Tibial nerve (tissue), 4 donors: Measurements from ENCODE around the gene TMEM132D.

Experiments
- EP300 ChIP-seq, 2 donors: sonication (generic); formaldehyde crosslinking; IDR thresholded peaks; one replicate each; pipeline ENCODE4 v1.6.1; 2017; ENCODE audit warnings: antibody characterized with exemption in 2 of 2, mild to moderate bottlenecking in 1 of 2
- POLR2A ChIP-seq, 2 donors: fragments of 450-650 bp; IDR thresholded peaks; one replicate each; pipeline ENCODE4 v1.6.1; 2017; ENCODE audit warnings: antibody characterized with exemption in 2 of 2, mild to moderate bottlenecking in 2 of 2, moderate library complexity in 2 of 2
- TF ChIP-seq, protein P1 (sequence below), 5 experiments: fragments of 200-600 bp in 3 of 5; fragments of 450-650 bp in 2 of 5; sonication (generic) in 3 of 5; IDR thresholded peaks; one replicate each; pipeline ENCODE4 v1.5.1; 2016 to 2019; ENCODE audit warnings: antibody characterized with exemption in 5 of 5, mild to moderate bottlenecking in 3 of 5, moderate library complexity in 2 of 5

DNA sequence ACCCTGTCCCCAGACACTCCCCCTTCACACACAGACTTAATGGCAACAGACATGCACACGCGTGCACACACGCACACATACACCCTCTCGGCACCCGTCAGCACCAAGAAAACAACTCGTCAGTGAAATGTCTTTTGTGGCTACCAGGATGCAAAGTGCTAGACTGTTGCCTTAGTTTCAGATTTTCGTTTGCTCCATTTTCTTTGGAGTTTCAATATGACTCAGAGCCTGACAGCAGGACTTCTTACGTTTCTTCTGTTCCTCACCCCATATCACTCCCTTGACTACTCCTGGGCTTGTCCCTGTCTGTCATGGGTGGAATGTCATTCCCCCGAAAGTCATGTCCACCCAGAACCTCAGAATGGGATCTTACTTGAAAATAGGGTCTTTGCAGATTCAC, 867.7 kb downstream of the TMEM132D start:
- TF ChIP-seq POLR2A (IDR thresholded peaks at IDR 0.05) (no peak), EP300 (IDR thresholded peaks at IDR 0.05) (no peak)
- TF ChIP-seq, protein P1, sequence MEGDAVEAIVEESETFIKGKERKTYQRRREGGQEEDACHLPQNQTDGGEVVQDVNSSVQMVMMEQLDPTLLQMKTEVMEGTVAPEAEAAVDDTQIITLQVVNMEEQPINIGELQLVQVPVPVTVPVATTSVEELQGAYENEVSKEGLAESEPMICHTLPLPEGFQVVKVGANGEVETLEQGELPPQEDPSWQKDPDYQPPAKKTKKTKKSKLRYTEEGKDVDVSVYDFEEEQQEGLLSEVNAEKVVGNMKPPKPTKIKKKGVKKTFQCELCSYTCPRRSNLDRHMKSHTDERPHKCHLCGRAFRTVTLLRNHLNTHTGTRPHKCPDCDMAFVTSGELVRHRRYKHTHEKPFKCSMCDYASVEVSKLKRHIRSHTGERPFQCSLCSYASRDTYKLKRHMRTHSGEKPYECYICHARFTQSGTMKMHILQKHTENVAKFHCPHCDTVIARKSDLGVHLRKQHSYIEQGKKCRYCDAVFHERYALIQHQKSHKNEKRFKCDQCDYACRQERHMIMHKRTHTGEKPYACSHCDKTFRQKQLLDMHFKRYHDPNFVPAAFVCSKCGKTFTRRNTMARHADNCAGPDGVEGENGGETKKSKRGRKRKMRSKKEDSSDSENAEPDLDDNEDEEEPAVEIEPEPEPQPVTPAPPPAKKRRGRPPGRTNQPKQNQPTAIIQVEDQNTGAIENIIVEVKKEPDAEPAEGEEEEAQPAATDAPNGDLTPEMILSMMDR (IDR thresholded peaks at IDR 0.05), result no peak
